Measurements from ENCODE around the gene ZHX3.
"Not testable (repeated sequence)": the region's sequence is repeated elsewhere in the genome, so short reads cannot be mapped to it uniquely, and the experiment has no call there.

Gene ZHX3

GRCh38 chr20:41245086-41245707, 72.3 kb downstream of the ZHX3 start:
- H3K4me3 ChIP-seq (ENCODE audit: low read length) = no peak overlapping the region
- H3K4me1 ChIP-seq (ENCODE audit: control insufficient read depth, low read length) = peaks cover 44% of the 10 kb centered on the region
- no peaks in the 10 kb centered on the region for H3F3A ChIP-seq (ENCODE audit: control insufficient read depth, insufficient read depth)
- no peaks in the 10 kb centered on the region for H3K9me2 ChIP-seq (replicated peaks; ENCODE audit: control insufficient read depth, low read length)
- H3K27me3 ChIP-seq (ENCODE audit: control insufficient read depth, low read length) = no peaks in the 10 kb centered on the region
- no peaks in the 10 kb centered on the region for H4K20me1 ChIP-seq (ENCODE audit: control insufficient read depth, insufficient read depth, low read depth, low read length)
- TF ChIP-seq EZH2phosphoT487 (IDR thresholded peaks at IDR 0.05; ENCODE audit: borderline replicate concordance, low read length) = no peak
- H3K9me3 ChIP-seq (ENCODE audit: control insufficient read depth, insufficient read depth, low read length) = no peaks in the 10 kb centered on the region
- H3K79me2 ChIP-seq (ENCODE audit: control insufficient read depth, low read length) = no peaks in the 10 kb centered on the region
- H3K36me3 ChIP-seq (ENCODE audit: control insufficient read depth, low read length) = no peaks in the 10 kb centered on the region
- no peak overlapping the region for H3K27ac ChIP-seq (ENCODE audit: low read depth, low read length)
- no peak overlapping the region for H3K4me2 ChIP-seq (ENCODE audit: low read length)

- Histone ChIP-seq H3K79me2 (ENCODE audit: control insufficient read depth, low read length) (no peaks in the 10 kb centered on the region), H3K4me3 (ENCODE audit: low read length) (no peak overlapping the region), H4K20me1 (ENCODE audit: control insufficient read depth, insufficient read depth, low read depth, low read length) (no peaks in the 10 kb centered on the region), H3K9me2 (replicated peaks; ENCODE audit: control insufficient read depth, low read length) (no peaks in the 10 kb centered on the region), H3K4me2 (ENCODE audit: low read length) (no peak overlapping the region), H3K36me3 (ENCODE audit: control insufficient read depth, low read length) (no peaks in the 10 kb centered on the region), H3K9me3 (ENCODE audit: control insufficient read depth, insufficient read depth, low read length) (no peaks in the 10 kb centered on the region), H3F3A (ENCODE audit: control insufficient read depth, insufficient read depth) (no peaks in the 10 kb centered on the region), H3K27ac (ENCODE audit: low read depth, low read length) (no peak overlapping the region), H3K4me1 (ENCODE audit: control insufficient read depth, low read length) (peaks cover 20% of the 10 kb centered on the region), H3K27me3 (ENCODE audit: control insufficient read depth, low read length) (no peaks in the 10 kb centered on the region)
- TF ChIP-seq EZH2phosphoT487 (IDR thresholded peaks at IDR 0.05; ENCODE audit: borderline replicate concordance, low read length) (no peak), CTCF (IDR thresholded peaks at IDR 0.05; ENCODE audit: low read depth, low read length, poor library complexity, severe bottlenecking) (no peak)
Measured at GRCh38 chr20:41242807-41243206, 74.7 kb downstream of the ZHX3 start.

GRCh38 chr20:41242352-41242751, 75.2 kb downstream of the ZHX3 start:
- Histone ChIP-seq H4K20me1 (ENCODE audit: control insufficient read depth, insufficient read depth, low read depth, low read length) (no peaks in the 10 kb centered on the region), H3K4me2 (ENCODE audit: low read length) (no peak overlapping the region), H3K36me3 (ENCODE audit: control insufficient read depth, low read length) (no peaks in the 10 kb centered on the region), H3K9me2 (replicated peaks; ENCODE audit: control insufficient read depth, low read length) (no peaks in the 10 kb centered on the region), H3K27me3 (ENCODE audit: control insufficient read depth, low read length) (no peaks in the 10 kb centered on the region), H3K79me2 (ENCODE audit: control insufficient read depth, low read length) (no peaks in the 10 kb centered on the region), H3K9me3 (ENCODE audit: control insufficient read depth, insufficient read depth, low read length) (no peaks in the 10 kb centered on the region), H3K4me3 (ENCODE audit: low read length) (no peak overlapping the region), H3F3A (ENCODE audit: control insufficient read depth, insufficient read depth) (no peaks in the 10 kb centered on the region), H3K4me1 (ENCODE audit: control insufficient read depth, low read length) (peaks cover 15% of the 10 kb centered on the region), H3K27ac (ENCODE audit: low read depth, low read length) (no peak overlapping the region)
- TF ChIP-seq EZH2phosphoT487 (IDR thresholded peaks at IDR 0.05; ENCODE audit: borderline replicate concordance, low read length) (no peak), CTCF (IDR thresholded peaks at IDR 0.05; ENCODE audit: low read depth, low read length, poor library complexity, severe bottlenecking) (no peak)

- H3K79me2 ChIP-seq (ENCODE audit: control insufficient read depth, low read length); H3K4me2 ChIP-seq (ENCODE audit: low read length); H3K4me3 ChIP-seq (ENCODE audit: low read length): not testable (repeated sequence)
Measured at GRCh38 chr20:41237233-41237632, 80.3 kb downstream of the ZHX3 start.

GRCh38 chr20:41236818-41237217, 80.7 kb downstream of the ZHX3 start:
- not testable (repeated sequence) for H3K4me1 ChIP-seq (ENCODE audit: control insufficient read depth, low read length); H3K4me3 ChIP-seq (ENCODE audit: low read length); H4K20me1 ChIP-seq (ENCODE audit: control insufficient read depth, insufficient read depth, low read depth, low read length); H3K27ac ChIP-seq (ENCODE audit: low read depth, low read length); H3K9me3 ChIP-seq (ENCODE audit: control insufficient read depth, insufficient read depth, low read length); H3F3A ChIP-seq (ENCODE audit: control insufficient read depth, insufficient read depth); H3K79me2 ChIP-seq (ENCODE audit: control insufficient read depth, low read length); H3K36me3 ChIP-seq (ENCODE audit: control insufficient read depth, low read length); H3K9me2 ChIP-seq (replicated peaks; ENCODE audit: control insufficient read depth, low read length); H3K4me2 ChIP-seq (ENCODE audit: low read length); H3K27me3 ChIP-seq (ENCODE audit: control insufficient read depth, low read length)

More at GRCh38 chr20:41237233-41237632, 80.3 kb downstream of the ZHX3 start:
- not testable (repeated sequence) for H3K27me3 ChIP-seq (ENCODE audit: control insufficient read depth, low read length); H3K27ac ChIP-seq (ENCODE audit: low read depth, low read length); H3K9me3 ChIP-seq (ENCODE audit: control insufficient read depth, insufficient read depth, low read length); H3K4me1 ChIP-seq (ENCODE audit: control insufficient read depth, low read length); H3F3A ChIP-seq (ENCODE audit: control insufficient read depth, insufficient read depth); H3K36me3 ChIP-seq (ENCODE audit: control insufficient read depth, low read length); H4K20me1 ChIP-seq (ENCODE audit: control insufficient read depth, insufficient read depth, low read depth, low read length); H3K9me2 ChIP-seq (replicated peaks; ENCODE audit: control insufficient read depth, low read length)

Measured in DOHH2 (cell line).